GM12878 (cell line): ENCODE results near the gene AVEN.

Experiments used
- MYC ChIP-seq: IDR thresholded peaks from 2 replicates; pipeline ENCODE4 v1.6.1; 2011; ENCODE audit warnings: mild to moderate bottlenecking, low read length, moderate library complexity, inconsistent platforms; ENCODE audit not compliant: insufficient read depth, insufficient replicate concordance, insufficient read length, severe bottlenecking
- POLR2A ChIP-seq: IDR thresholded peaks from 2 replicates; pipeline ENCODE4 v1.6.1; 2011; ENCODE audit warnings: low read depth, mild to moderate bottlenecking, low read length
- POLR2AphosphoS5 ChIP-seq: IDR thresholded peaks from 2 replicates; pipeline ENCODE4 v1.6.1; 2011; ENCODE audit warnings: mild to moderate bottlenecking, low read length, inconsistent platforms
- SRF ChIP-seq, 2 experiments: IDR thresholded peaks; 2 replicates each; pipeline ENCODE4 v1.6.1; 2011; ENCODE audit warnings: low read depth in 2 of 2, low read length in 2 of 2, mild to moderate bottlenecking in 1 of 2, moderate library complexity in 1 of 2
- TF ChIP-seq, protein P1 (sequence below): fragments of 450-650 bp; IDR thresholded peaks from 2 replicates; pipeline ENCODE4 v1.6.1; 2016; ENCODE audit warnings: mild to moderate bottlenecking
- TF ChIP-seq, protein P2 (sequence below): IDR thresholded peaks from 2 replicates; pipeline ENCODE4 v1.6.1; 2012; ENCODE audit warnings: low read depth, low read length, improper control_type of control experiment
- TF ChIP-seq, protein P3 (sequence below), 3 experiments: IDR thresholded peaks in 2 of 3; conservative IDR thresholded peaks in 1 of 3; 2 replicates each; pipeline ENCODE4 v1.5.1; 2011; ENCODE audit warnings: low read depth in 3 of 3, low read length in 3 of 3, mild to moderate bottlenecking in 3 of 3, control low read depth in 2 of 3, moderate library complexity in 2 of 3, inconsistent platforms in 1 of 3, mixed read lengths in 1 of 3; ENCODE audit not compliant: control insufficient read depth in 2 of 3, insufficient read depth in 1 of 3; ENCODE audit errors: extremely low read depth in 1 of 3

DNA sequence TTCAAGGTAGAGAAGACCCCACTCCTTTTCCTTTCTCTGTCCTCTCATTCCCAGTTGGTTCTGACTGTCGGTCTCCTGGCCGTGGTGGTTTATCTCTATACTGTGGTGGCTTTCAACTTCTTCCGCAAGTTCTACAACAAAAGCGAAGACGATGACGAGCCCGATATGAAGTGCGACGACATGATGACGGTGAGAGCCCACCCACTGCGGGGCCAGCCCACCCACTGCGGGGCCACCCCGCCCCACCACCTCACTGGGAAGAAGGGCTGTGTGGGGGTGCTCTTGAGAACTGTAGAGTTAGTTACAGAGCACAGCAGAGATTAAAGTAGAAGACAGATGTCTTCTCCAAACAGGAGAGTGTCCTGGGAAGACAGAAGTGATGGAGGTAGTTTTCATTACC is 181.3 kb downstream of the AVEN start:
- no peak for TF ChIP-seq MYC
- TF ChIP-seq, protein P1, sequence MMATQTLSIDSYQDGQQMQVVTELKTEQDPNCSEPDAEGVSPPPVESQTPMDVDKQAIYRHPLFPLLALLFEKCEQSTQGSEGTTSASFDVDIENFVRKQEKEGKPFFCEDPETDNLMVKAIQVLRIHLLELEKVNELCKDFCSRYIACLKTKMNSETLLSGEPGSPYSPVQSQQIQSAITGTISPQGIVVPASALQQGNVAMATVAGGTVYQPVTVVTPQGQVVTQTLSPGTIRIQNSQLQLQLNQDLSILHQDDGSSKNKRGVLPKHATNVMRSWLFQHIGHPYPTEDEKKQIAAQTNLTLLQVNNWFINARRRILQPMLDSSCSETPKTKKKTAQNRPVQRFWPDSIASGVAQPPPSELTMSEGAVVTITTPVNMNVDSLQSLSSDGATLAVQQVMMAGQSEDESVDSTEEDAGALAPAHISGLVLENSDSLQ, result no peak
- TF ChIP-seq, protein P2, sequence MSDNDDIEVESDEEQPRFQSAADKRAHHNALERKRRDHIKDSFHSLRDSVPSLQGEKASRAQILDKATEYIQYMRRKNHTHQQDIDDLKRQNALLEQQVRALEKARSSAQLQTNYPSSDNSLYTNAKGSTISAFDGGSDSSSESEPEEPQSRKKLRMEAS, result no peak
- no peak for TF ChIP-seq POLR2AphosphoS5
- no peak for TF ChIP-seq SRF (IDR thresholded peaks at IDR 0.05; ENCODE audit: low read depth in 2 of 2, low read length in 2 of 2)
- TF ChIP-seq, protein P3, sequence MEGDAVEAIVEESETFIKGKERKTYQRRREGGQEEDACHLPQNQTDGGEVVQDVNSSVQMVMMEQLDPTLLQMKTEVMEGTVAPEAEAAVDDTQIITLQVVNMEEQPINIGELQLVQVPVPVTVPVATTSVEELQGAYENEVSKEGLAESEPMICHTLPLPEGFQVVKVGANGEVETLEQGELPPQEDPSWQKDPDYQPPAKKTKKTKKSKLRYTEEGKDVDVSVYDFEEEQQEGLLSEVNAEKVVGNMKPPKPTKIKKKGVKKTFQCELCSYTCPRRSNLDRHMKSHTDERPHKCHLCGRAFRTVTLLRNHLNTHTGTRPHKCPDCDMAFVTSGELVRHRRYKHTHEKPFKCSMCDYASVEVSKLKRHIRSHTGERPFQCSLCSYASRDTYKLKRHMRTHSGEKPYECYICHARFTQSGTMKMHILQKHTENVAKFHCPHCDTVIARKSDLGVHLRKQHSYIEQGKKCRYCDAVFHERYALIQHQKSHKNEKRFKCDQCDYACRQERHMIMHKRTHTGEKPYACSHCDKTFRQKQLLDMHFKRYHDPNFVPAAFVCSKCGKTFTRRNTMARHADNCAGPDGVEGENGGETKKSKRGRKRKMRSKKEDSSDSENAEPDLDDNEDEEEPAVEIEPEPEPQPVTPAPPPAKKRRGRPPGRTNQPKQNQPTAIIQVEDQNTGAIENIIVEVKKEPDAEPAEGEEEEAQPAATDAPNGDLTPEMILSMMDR (IDR thresholded peaks at IDR 0.05 in 2 of 3, conservative IDR thresholded peaks at IDR 0.05 in 1 of 3; ENCODE audit: control insufficient read depth in 2 of 3, extremely low read depth in 1 of 3, insufficient read depth in 1 of 3, low read depth in 3 of 3, low read length in 3 of 3), result no peak
- TF ChIP-seq POLR2A, result no peak
